Natural killer cell (primary cell): ENCODE results near the gene MAP3K15. TPM values are rescaled to one million over a fixed set of nuclear protein-coding genes. Genes with fewer than 3 reads are reported as not detected.
"Not testable (repeated sequence)": the region's sequence is repeated elsewhere in the genome, so short reads cannot be mapped to it uniquely, and the experiment has no call there.

ENCODE experiments used
- ATAC-seq, 3 donors: fragments of 150-1000 bp in 2 of 3; fragments of 200-7000 bp in 1 of 3; cut with Tn5 transposase; 1 replicate in 1 of 3; 2 replicates in 2 of 3; pipeline ENCODE4 v1.10.0; 2021; ENCODE audit warnings: mild to moderate bottlenecking in 2 of 3, moderate library complexity in 2 of 3
- DNase-seq, 2 donors: peaks; one replicate each; pipeline versions ENCODE4 v3.0.0 to v3.0.0-alpha.2; 2013 to 2021; ENCODE audit warnings: mixed read lengths in 1 of 2
- H3K27ac ChIP-seq: one replicate; pipeline ENCODE4 v1.5.1; 2013; ENCODE audit warnings: mild to moderate bottlenecking, low read length
- H3K27me3 ChIP-seq: one replicate; pipeline ENCODE4 v1.6.1; 2013; ENCODE audit warnings: low read length; ENCODE audit not compliant: control insufficient read depth, insufficient read depth
- H3K36me3 ChIP-seq: one replicate; pipeline ENCODE4 v1.6.1; 2013; ENCODE audit warnings: low read length; ENCODE audit not compliant: control insufficient read depth, insufficient read depth
- H3K4me1 ChIP-seq: one replicate; pipeline ENCODE4 v1.6.1; 2013; ENCODE audit warnings: low read length; ENCODE audit not compliant: control insufficient read depth, insufficient read depth
- H3K4me3 ChIP-seq: one replicate; pipeline ENCODE4 v1.5.1; 2013; ENCODE audit warnings: low read length
- H3K9me3 ChIP-seq: one replicate; pipeline ENCODE4 v1.6.1; 2013; ENCODE audit warnings: low read length; ENCODE audit not compliant: control insufficient read depth, insufficient read depth
- H3K27ac Mint-ChIP-seq, 2 donors: one replicate each; pipeline ENCODE4 v1.8.0; 2022; ENCODE audit warnings: mild to moderate bottlenecking in 2 of 2, mixed read lengths in 2 of 2, moderate library complexity in 1 of 2
- H3K27me3 Mint-ChIP-seq, 2 donors: one replicate each; pipeline ENCODE4 v1.8.0; 2022; ENCODE audit warnings: low read depth in 2 of 2, mixed read lengths in 2 of 2
- H3K36me3 Mint-ChIP-seq: one replicate; pipeline ENCODE4 v1.8.0; 2022; ENCODE audit warnings: mixed read lengths
- H3K4me1 Mint-ChIP-seq, 2 donors: one replicate each; pipeline ENCODE4 v1.8.0; 2022; ENCODE audit warnings: mixed read lengths in 2 of 2
- H3K4me3 Mint-ChIP-seq: one replicate; pipeline ENCODE4 v1.8.0; 2022; ENCODE audit warnings: mild to moderate bottlenecking, moderate library complexity, mixed read lengths
- H3K9me3 Mint-ChIP-seq, 2 donors: one replicate each; pipeline ENCODE4 v1.8.0; 2022; ENCODE audit warnings: mixed read lengths in 2 of 2
- CTCF ChIP-seq: fragments of 200-600 bp; IDR thresholded peaks from one replicate; pipeline ENCODE4 v1.8.0; 2022; ENCODE audit warnings: antibody characterized with exemption
- WGBS: methylation state at CpG from one replicate; pipeline ENCODE4 v1.1.7; 2013; ENCODE audit warnings: missing lambda C conversion rate; ENCODE audit not compliant: insufficient coverage; 5-methylcytosine and 5-hydroxymethylcytosine counted together
- intact Hi-C: fragments of 100-400 bp; cut with micrococcal nuclease; formaldehyde crosslinking; loops from one replicate; pipeline ENCODE4 v1.14.2; 2022
- total RNA-seq, 4 donors: library from RNA; stranded (reverse); fragments of 120-200 nt in 1 of 4; gene quantifications; one replicate each; pipeline versions ENCODE4 v1.2.3 to v1.2.4, GENCODE V29; 2013 to 2022

The MAP3K15 gene
- total RNA-seq, 3 donors from 2014 or later (not counting 1 experiment from before 2014, with no cell fraction given) = 0.18 TPM; not detected in 2

DNA sequence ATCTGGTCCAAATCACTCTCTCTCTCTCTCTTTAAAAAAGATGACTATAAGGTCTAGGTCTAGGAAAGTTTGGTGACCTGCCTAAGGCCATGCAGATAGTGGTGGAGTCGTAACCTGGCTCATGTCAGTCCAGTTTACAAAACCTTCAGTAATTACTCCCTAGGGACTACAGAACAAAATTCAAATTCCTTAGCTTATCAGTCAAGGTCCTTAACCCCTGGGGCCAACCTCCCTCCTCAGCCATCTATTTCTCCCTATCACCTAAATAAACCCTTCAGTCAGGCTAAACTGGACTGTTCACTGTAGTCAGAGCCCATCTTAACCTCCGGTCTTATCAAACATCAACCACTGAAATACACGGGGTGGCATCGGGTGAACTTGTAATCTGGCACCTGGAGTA is 68.9 kb downstream of the MAP3K15 start:
- Histone ChIP-seq H3K9me3 (no peaks in the 10 kb centered on the region), H3K27ac (no peak overlapping the region), H3K4me1 (no peaks in the 10 kb centered on the region), H3K4me3 (no peak overlapping the region), H3K27me3 (no peaks in the 10 kb centered on the region), H3K36me3 (no peaks in the 10 kb centered on the region)
- intact Hi-C loops = no loop called here
- no peak overlapping the region for H3K27ac Mint-ChIP-seq
- no peak overlapping the region for H3K4me3 Mint-ChIP-seq
- WGBS = 91% methylated on average over 4 of the region's 4 CpGs
- TF ChIP-seq CTCF = no peak
- no peaks in the 10 kb centered on the region for H3K36me3 Mint-ChIP-seq
- peaks cover 3 to 16% of the 10 kb centered on the region in 2 donors for H3K27me3 Mint-ChIP-seq
- H3K4me1 Mint-ChIP-seq = no peaks in the 10 kb centered on the region
- ATAC-seq = no peak
- no peak for DNase-seq
- H3K9me3 Mint-ChIP-seq = no peaks in the 10 kb centered on the region

DNA sequence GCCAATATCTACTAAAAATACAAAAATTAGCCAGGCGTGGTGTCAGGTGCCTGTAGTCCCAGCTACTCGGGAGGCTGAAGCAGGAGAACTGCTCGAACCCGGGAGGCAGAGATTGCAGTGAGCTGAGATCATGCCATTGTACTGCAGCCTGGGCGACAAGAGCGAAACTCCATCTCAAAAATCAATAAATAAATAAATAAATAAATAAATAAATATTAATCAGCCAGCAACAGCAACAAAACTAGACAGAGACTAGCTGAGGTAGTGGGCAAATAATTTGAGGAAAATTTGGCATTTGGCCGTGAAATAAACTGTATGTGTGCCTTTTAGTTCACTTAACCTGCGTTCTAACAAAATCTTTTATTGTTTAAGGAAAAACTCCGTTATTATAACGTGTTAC is 69.5 kb downstream of the MAP3K15 start:
- H3K4me1 ChIP-seq, H3K36me3 Mint-ChIP-seq, intact Hi-C loops, H3K36me3 ChIP-seq, H3K9me3 Mint-ChIP-seq, H3K27me3 ChIP-seq, H3K27ac ChIP-seq, ATAC-seq, H3K27ac Mint-ChIP-seq, H3K4me1 Mint-ChIP-seq, H3K9me3 ChIP-seq, DNase-seq, H3K4me3 ChIP-seq, H3K4me3 Mint-ChIP-seq: not testable (repeated sequence)
- WGBS = 93% methylated on average over 6 of the region's 10 CpGs
- peaks cover 3 to 16% of the 10 kb centered on the region in 2 donors for H3K27me3 Mint-ChIP-seq

GRCh38 chrX:19443869-19444526 is 71.3 kb downstream of the MAP3K15 start:
- H3K36me3 Mint-ChIP-seq = no peaks in the 10 kb centered on the region
- H3K36me3 ChIP-seq = no peaks in the 10 kb centered on the region
- no peak overlapping the region for H3K27ac ChIP-seq
- no peak overlapping the region for H3K27ac Mint-ChIP-seq
- H3K27me3 Mint-ChIP-seq = peaks cover 0 to 13% of the 10 kb centered on the region in 2 donors
- H3K4me3 Mint-ChIP-seq = no peak overlapping the region
- H3K9me3 Mint-ChIP-seq = no peaks in the 10 kb centered on the region
- ATAC-seq (no peak), DNase-seq (no peak)
- intact Hi-C loops = no loop called here
- 87% methylated on average over 8 of the region's 10 CpGs for WGBS
- no peak overlapping the region for H3K4me3 ChIP-seq
- H3K4me1 Mint-ChIP-seq = no peaks in the 10 kb centered on the region
- H3K27me3 ChIP-seq = no peaks in the 10 kb centered on the region
- no peak for TF ChIP-seq CTCF
- H3K4me1 ChIP-seq = no peaks in the 10 kb centered on the region
- H3K9me3 ChIP-seq = no peaks in the 10 kb centered on the region

- no peak for TF ChIP-seq CTCF
- WGBS = 13% methylated on average over 1 of the region's 3 CpGs
- Mint-ChIP-seq H3K4me3 (no peak overlapping the region), H3K36me3 (no peaks in the 10 kb centered on the region), H3K4me1 (no peaks in the 10 kb centered on the region), H3K27ac (no peak overlapping the region), H3K9me3 (no peaks in the 10 kb centered on the region), H3K27me3 (peaks cover 8 to 9% of the 10 kb centered on the region in 2 donors)
- H3K36me3 ChIP-seq = no peaks in the 10 kb centered on the region
- intact Hi-C loops = no loop called here
- no peaks in the 10 kb centered on the region for H3K4me1 ChIP-seq
- no peaks in the 10 kb centered on the region for H3K9me3 ChIP-seq
- DNase-seq (no peak), ATAC-seq (no peak)
- H3K27ac ChIP-seq = no peak overlapping the region
- H3K27me3 ChIP-seq = no peaks in the 10 kb centered on the region
- no peak overlapping the region for H3K4me3 ChIP-seq
Observed at GRCh38 chrX:19440713-19441112, 74.6 kb downstream of the MAP3K15 start.

GRCh38 chrX:19422661-19423060 is 92.6 kb downstream of the MAP3K15 start:
- H3K27ac ChIP-seq, DNase-seq, H3K4me1 Mint-ChIP-seq, H3K4me3 ChIP-seq, ATAC-seq, H3K4me3 Mint-ChIP-seq, H3K36me3 ChIP-seq, H3K4me1 ChIP-seq, H3K27ac Mint-ChIP-seq, H3K36me3 Mint-ChIP-seq, H3K27me3 Mint-ChIP-seq, H3K9me3 ChIP-seq, H3K9me3 Mint-ChIP-seq, H3K27me3 ChIP-seq, intact Hi-C loops: not testable (repeated sequence)
- WGBS = no CpG with 5 or more reads among the region's 4 CpGs
